Panc1 (cell line): Measurements from ENCODE around the gene CPM.

Experiments
- POLR2AphosphoS5 ChIP-seq: IDR thresholded peaks from 2 replicates; pipeline ENCODE4 v1.6.1; 2012; ENCODE audit warnings: mild to moderate bottlenecking, low read depth, low read length, moderate library complexity
- TCF7L2 ChIP-seq: IDR thresholded peaks from 2 replicates; pipeline ENCODE4 v1.6.1; 2011; ENCODE audit warnings: mild to moderate bottlenecking, low read depth, low read length, inconsistent platforms
- TF ChIP-seq, protein P1 (sequence below), 2 experiments: IDR thresholded peaks; 2 replicates each; pipeline ENCODE4 v1.6.1; 2011 to 2012; ENCODE audit warnings: low read depth in 2 of 2, control low read depth in 1 of 2, low read length in 1 of 2, mild to moderate bottlenecking in 1 of 2, moderate library complexity in 1 of 2; ENCODE audit not compliant: insufficient read depth in 1 of 2
- TF ChIP-seq, protein P2 (sequence below): fragments of 450-650 bp; IDR thresholded peaks from 2 replicates; pipeline ENCODE4 v1.5.1; 2017; ENCODE audit warnings: mild to moderate bottlenecking

DNA sequence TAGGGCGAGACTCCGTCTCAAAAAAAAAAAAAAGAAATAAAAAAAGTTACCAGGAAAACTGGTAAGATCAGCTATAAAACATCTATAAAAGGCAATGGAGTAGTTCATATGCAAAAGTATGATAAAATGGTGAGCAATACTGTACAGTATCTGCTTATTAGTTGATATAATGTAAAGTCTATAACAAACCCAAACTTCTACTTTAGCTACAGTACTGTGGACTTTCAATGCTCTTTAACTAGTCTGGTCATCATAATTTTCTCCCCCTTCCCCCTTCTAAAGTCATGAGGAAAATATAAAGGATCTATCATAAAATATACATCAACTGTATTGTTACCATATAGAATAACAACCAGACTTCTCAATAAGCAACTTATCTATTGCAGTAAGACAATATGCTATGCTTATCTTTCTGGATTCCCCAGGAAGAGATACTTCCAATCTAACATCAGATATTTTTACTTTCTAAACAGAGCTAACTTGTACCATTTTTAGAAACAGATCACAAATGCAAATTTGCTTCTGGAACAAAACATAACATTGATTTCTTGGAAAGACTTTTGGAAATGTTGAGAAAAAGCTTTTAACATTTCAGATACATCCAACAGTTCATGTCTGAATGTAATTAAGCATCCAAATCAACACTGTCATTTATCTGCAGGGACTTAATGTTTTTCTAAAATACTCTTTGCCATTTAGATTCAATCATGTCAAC lies 81.2 kb downstream of the CPM start:
- TF ChIP-seq, protein P1, sequence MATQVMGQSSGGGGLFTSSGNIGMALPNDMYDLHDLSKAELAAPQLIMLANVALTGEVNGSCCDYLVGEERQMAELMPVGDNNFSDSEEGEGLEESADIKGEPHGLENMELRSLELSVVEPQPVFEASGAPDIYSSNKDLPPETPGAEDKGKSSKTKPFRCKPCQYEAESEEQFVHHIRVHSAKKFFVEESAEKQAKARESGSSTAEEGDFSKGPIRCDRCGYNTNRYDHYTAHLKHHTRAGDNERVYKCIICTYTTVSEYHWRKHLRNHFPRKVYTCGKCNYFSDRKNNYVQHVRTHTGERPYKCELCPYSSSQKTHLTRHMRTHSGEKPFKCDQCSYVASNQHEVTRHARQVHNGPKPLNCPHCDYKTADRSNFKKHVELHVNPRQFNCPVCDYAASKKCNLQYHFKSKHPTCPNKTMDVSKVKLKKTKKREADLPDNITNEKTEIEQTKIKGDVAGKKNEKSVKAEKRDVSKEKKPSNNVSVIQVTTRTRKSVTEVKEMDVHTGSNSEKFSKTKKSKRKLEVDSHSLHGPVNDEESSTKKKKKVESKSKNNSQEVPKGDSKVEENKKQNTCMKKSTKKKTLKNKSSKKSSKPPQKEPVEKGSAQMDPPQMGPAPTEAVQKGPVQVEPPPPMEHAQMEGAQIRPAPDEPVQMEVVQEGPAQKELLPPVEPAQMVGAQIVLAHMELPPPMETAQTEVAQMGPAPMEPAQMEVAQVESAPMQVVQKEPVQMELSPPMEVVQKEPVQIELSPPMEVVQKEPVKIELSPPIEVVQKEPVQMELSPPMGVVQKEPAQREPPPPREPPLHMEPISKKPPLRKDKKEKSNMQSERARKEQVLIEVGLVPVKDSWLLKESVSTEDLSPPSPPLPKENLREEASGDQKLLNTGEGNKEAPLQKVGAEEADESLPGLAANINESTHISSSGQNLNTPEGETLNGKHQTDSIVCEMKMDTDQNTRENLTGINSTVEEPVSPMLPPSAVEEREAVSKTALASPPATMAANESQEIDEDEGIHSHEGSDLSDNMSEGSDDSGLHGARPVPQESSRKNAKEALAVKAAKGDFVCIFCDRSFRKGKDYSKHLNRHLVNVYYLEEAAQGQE (IDR thresholded peaks at IDR 0.05; ENCODE audit: insufficient read depth in 1 of 2, low read depth in 2 of 2, low read length in 1 of 2) = no peak
- TF ChIP-seq POLR2AphosphoS5 (no peak), TCF7L2 (no peak)
- TF ChIP-seq, protein P2, sequence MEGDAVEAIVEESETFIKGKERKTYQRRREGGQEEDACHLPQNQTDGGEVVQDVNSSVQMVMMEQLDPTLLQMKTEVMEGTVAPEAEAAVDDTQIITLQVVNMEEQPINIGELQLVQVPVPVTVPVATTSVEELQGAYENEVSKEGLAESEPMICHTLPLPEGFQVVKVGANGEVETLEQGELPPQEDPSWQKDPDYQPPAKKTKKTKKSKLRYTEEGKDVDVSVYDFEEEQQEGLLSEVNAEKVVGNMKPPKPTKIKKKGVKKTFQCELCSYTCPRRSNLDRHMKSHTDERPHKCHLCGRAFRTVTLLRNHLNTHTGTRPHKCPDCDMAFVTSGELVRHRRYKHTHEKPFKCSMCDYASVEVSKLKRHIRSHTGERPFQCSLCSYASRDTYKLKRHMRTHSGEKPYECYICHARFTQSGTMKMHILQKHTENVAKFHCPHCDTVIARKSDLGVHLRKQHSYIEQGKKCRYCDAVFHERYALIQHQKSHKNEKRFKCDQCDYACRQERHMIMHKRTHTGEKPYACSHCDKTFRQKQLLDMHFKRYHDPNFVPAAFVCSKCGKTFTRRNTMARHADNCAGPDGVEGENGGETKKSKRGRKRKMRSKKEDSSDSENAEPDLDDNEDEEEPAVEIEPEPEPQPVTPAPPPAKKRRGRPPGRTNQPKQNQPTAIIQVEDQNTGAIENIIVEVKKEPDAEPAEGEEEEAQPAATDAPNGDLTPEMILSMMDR = no peak
